Measurements from ENCODE around the gene SPARC.

Gene SPARC

DNA sequence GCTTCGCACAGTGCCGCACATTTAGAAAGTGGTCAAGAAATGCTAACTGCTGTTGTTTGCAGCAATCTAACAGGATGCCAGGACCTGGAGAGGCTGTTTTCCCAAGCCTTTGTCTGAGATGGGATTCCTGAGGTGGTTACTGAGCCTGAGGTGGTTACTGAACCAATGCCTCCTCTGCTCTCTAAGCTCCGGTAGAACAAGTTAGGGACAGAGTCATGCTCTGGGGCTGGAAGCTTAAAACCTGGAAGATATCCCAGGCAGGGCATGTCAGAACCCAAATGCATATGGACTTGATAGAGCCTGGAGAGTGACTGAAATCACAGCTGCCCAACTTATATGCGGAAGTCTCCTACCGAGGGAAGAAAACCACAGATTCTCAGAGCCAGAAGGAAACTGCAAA, 49.0 kb downstream of the SPARC start:
- no peak for DNase-seq (ENCODE audit: low read depth)
- TF ChIP-seq, protein P1, sequence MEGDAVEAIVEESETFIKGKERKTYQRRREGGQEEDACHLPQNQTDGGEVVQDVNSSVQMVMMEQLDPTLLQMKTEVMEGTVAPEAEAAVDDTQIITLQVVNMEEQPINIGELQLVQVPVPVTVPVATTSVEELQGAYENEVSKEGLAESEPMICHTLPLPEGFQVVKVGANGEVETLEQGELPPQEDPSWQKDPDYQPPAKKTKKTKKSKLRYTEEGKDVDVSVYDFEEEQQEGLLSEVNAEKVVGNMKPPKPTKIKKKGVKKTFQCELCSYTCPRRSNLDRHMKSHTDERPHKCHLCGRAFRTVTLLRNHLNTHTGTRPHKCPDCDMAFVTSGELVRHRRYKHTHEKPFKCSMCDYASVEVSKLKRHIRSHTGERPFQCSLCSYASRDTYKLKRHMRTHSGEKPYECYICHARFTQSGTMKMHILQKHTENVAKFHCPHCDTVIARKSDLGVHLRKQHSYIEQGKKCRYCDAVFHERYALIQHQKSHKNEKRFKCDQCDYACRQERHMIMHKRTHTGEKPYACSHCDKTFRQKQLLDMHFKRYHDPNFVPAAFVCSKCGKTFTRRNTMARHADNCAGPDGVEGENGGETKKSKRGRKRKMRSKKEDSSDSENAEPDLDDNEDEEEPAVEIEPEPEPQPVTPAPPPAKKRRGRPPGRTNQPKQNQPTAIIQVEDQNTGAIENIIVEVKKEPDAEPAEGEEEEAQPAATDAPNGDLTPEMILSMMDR (conservative IDR thresholded peaks at IDR 0.05; ENCODE audit: control insufficient read depth, insufficient read depth, low read depth, low read length): no peak
- no peak overlapping the region for H3K4me3 ChIP-seq (ENCODE audit: control insufficient read depth, low read depth, low read length)

DNA sequence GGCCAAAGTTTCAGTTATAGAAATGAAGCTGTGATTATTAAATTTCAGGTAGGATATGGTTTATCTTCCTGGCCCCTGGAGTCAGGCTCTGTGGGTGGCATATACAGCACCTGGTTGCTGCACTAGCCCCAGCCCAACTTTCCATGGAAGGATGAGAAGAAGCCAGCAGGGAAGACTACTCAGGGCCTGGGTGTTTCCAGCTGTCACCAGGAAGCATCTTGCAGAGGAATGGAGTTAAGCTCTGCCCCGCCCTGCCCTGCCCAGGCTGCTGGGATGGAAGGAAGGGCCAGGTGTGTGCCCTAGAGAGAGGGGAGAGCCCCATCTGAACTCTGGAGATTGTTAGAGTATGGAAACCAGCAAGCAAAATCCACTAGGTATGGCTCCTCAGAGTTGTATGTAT, 52.8 kb downstream of the SPARC start:
- no peak overlapping the region for H3K4me3 ChIP-seq (ENCODE audit: control insufficient read depth, low read depth, low read length)
- TF ChIP-seq, protein P1 (conservative IDR thresholded peaks at IDR 0.05; ENCODE audit: control insufficient read depth, insufficient read depth, low read depth, low read length): no peak
- DNase-seq (ENCODE audit: low read depth): no peak

DNA sequence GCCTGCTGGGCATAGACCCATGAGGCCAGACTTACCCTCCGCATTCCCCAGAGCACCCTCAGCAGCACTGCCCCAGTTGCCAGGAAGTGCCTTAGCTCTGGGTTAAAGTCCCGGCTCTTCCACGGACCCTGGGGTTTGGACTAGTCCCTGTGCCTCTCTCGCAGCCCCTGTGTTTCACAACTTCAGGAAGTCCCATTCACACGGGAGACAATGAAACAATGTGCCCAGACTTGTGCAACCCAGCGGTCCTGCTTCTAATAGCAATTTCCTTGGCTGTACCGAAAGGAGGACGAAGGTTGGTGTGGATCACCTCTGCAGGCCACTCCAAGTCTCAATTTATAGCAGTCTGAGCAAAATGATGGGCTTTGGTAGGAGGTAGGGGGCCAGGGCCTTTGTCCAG, 53.8 kb downstream of the SPARC start:
- no peak for DNase-seq (ENCODE audit: low read depth)
- H3K4me3 ChIP-seq (ENCODE audit: control insufficient read depth, low read depth, low read length): no peak overlapping the region
- TF ChIP-seq, protein P1 (conservative IDR thresholded peaks at IDR 0.05; ENCODE audit: control insufficient read depth, insufficient read depth, low read depth, low read length): no peak

DNA sequence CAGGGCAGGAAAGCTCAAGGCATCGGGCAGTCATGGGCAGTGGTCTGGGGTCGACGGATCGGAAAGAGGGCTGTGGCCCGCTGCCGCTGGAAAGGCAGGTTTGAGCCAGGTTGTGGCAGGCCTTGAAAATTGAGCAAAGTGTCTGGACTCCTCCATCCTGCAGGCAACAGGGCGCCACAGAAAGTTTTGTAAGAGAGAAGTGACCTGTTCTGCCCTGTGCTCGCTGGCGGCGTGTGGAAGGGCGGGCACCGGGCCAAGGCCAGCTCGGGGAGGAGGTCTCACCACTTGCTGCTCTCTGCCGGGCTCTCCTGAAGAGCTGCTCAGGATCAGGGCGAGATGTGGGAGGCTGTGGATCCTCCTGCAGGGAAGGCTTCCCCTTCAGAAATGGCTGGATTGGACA, 54.2 kb downstream of the SPARC start:
- TF ChIP-seq, protein P1 (conservative IDR thresholded peaks at IDR 0.05; ENCODE audit: control insufficient read depth, insufficient read depth, low read depth, low read length): no peak
- no peak overlapping the region for H3K4me3 ChIP-seq (ENCODE audit: control insufficient read depth, low read depth, low read length)
- DNase-seq (ENCODE audit: low read depth): no peak

DNA sequence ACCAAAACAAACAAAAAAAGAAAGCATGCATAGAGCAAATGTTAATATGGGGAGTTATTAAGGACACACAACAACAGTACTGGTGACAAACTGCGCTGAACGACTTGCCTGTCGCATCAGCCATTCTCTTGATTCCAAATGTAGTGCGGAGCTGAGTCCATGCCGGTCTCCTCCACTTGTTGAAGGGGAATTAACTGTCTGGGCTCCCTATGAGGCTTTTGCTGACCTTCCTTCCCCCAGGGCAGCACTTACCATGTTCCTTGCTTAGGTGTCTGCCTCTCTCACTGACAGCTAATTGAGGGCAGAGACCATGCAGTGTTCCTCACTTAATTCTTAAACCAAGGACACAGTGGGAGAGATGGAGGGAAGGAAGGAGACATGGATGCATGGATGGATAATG, 54.8 kb downstream of the SPARC start:
- no peak overlapping the region for H3K4me3 ChIP-seq (ENCODE audit: control insufficient read depth, low read depth, low read length)
- DNase-seq (ENCODE audit: low read depth): no peak
- TF ChIP-seq, protein P1 (conservative IDR thresholded peaks at IDR 0.05; ENCODE audit: control insufficient read depth, insufficient read depth, low read depth, low read length): no peak

DNA sequence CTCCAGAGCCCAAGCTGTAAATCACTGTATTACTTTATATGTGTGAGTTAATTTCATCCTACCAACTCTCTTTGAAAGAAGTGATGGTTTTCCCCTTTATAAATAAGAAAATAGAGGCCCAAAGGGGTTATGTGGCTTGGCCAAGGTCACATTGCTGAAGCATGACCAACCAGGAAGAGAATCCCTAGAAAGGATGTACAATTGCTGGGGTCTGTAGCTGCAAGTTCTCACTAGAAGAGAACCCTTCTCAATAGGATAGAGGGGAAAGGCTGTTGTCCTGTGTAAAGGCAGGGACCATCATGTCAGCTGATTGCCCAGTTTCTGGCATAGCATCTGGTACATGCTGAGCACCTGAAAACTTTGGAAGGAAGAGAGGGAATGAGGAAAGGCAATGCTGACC, 56.6 kb downstream of the SPARC start:
- H3K4me3 ChIP-seq (ENCODE audit: control insufficient read depth, low read depth, low read length): no peak overlapping the region
- TF ChIP-seq, protein P1 (conservative IDR thresholded peaks at IDR 0.05; ENCODE audit: control insufficient read depth, insufficient read depth, low read depth, low read length): no peak
- DNase-seq (ENCODE audit: low read depth): no peak
